GM19099 (cell line): ENCODE results near the gene CEP112.

Source experiments
- POLR2A ChIP-seq: IDR thresholded peaks from 3 replicates; pipeline ENCODE4 v1.6.1; 2011; ENCODE audit warnings: low read depth; ENCODE audit not compliant: insufficient read length; ENCODE audit errors: extremely low read depth

The CEP112 gene

DNA sequence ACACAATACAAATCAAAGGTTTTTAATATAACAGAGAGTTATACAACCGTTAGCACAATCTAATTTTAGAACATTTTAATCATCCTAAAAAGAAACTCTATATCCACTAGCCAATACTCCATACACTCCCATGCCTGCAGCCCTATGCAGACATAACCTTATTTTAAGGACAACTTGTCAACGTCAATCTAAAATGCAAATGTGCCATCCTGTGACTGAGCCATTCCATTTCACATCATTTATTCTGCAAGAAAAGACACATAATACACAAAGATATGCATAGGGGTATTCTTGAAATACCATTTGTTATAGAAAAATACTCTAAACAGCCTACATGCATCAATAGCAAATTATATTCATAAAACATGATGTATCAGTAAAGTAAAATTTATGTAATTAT lies 106.7 kb downstream of the CEP112 start:
- no peak for TF ChIP-seq POLR2A

DNA sequence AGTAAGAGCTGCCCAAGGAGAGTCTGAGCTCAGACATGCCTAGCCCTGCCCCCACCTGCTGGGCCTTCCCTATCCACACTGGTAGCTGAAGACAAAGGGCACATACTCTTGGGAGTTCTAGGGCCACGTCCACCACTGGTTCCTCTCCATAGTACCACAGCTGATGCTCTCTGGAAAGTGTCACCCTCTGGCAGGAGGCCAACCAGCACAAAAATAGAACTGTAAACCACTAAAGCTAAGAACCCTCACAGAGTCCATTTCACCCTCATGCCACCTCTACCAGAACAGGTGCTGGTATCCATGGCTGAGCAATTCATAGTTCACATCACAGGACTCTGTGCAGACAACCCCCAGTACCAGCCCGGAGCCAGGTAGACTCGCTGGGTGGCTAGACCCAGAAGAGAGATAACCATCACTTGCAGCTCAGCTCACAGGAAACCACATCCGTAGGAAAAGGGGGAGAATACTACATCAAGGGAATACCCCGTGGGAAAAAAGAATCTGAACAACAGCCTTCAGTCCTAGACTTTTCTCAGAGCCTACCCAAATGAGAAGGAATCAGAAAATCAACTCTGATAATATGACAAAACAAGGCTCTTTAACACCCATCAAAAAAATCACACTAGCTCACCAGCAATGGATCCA lies 115.3 kb downstream of the CEP112 start:
- no peak for TF ChIP-seq POLR2A

DNA sequence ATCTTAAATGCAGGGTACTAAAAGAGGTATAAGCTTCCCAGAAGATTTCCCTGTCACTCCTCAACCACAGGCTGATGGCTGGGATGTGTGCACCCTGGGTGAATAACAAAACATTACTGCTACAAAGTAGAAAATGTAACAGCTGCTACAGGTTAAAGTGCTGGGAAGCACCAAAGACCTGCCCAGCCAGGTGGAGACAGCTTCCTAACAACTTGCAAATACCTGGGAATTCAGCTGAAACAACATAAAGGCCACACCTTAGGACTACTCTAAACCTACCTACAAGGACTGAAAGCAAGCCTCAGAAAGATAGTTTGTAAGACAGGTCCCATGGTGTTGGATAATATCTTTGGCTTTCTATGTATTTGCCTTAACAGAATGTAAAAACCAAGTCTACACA lies 118.5 kb downstream of the CEP112 start:
- TF ChIP-seq POLR2A, result no peak

- no peak for TF ChIP-seq POLR2A
Observed at GRCh38 chr17:66063686-66064085, 128.2 kb downstream of the CEP112 start.

- TF ChIP-seq POLR2A, result no peak
Observed at GRCh38 chr17:66056148-66056547, 135.8 kb downstream of the CEP112 start.

DNA sequence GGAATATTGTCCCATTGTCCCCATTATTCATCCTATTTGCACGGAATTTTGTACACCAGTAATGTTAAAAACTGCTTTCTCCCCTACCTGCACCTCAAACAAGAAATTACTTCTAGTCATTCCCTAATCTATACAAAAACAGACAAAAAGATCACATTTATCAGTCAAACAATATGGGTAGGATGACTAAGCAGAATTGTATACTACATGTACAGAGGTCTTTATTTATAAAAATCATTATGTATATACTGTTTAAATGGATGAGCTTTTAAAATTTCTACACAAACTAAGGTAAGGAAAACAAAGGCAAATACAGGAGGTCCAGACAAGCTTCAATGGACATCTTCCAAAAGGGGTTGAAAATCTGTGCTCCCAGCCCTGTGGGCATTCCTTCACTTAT lies 137.7 kb downstream of the CEP112 start:
- TF ChIP-seq POLR2A, result no peak

DNA sequence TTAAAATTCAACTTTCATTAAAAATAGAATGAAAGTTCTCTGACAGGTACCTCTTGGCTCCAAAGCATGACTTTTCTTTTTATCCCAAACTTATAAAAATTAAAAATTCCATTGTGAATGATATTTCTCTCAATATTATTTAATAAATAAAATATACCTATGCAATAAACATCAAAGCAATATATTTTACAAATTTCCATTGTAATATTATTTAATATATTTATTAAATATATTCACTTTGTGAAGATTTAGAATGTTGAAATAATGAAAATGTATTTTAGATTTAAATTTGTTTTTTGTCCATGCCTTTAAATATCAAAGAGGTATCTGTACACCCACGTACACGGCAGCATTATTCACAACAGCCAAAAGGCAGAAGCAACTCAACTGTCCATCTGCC lies 147.8 kb downstream of the CEP112 start:
- no peak for TF ChIP-seq POLR2A

- no peak for TF ChIP-seq POLR2A
Observed at GRCh38 chr17:66043419-66043818, 148.5 kb downstream of the CEP112 start.

DNA sequence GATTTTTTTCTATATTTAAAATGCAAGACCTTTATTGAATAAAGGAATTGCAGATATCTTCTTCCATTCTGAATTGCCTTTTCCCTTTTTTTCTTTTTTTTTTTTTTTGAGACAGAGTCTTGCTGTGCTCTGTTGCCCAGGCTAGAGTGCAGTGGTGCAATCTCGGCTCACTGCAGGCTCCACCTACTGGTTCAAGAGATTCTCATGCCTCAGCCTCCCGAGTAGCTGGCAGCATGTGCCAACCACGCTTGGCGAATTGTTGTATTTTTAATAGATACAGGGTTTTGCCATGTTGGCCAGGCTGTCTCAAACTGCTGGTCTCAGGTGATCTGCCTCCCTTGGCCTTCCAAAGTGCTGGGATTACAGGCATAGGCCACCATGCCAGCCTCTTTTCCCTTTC lies 151.5 kb downstream of the CEP112 start:
- TF ChIP-seq POLR2A, result no peak

- TF ChIP-seq POLR2A, result no peak
Observed at GRCh38 chr17:66038125-66038524, 153.8 kb downstream of the CEP112 start.

DNA sequence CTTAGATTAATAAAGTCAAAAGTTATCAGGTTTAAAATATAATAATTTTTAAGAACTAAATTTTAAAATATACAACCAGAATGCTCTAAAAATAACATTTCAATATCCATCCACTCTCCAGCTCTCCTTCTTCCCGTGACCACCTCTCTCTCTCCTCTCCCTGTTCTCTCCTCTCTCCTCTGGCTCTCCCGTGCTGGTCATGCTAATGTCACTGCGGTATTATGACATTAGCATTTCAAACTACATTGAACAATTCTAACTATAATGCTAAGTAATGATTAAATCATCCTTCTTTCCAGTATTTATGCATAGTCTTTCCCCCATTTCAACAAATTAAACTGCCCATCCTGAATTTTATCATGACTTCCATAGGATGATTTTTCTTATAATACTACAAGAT lies 154.7 kb downstream of the CEP112 start:
- TF ChIP-seq POLR2A, result no peak

DNA sequence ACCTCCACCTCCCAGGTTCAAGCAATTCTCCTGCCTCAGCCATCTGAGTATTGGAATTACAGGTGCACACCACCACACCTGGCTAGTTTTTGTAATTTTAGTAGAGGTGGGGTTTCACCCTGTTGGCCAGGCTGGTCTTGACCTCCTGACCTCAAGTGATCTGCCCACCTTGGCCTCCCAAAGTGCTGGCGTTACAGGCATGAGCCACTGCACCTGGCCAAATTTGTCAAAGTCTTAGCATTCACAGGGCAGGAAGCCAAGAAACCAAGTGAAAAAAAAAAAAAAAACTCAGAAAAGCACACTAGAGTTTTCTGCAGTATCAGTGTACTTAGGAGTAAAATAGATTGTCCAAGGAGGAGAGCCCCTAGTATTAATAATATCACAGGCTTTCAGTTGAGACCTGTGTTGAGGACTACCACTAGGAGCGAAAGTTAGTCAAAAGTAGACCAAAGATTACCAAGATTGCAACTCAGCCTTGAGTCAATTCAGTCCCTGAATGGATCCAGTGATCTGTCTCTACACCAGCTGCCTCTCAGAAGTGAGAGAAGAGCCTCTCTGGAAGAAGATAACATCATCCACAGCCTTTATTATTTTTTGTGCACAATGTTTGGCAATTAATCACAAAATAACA lies 159.7 kb downstream of the CEP112 start:
- no peak for TF ChIP-seq POLR2A

- no peak for TF ChIP-seq POLR2A
Observed at GRCh38 chr17:66025551-66025950, 166.4 kb downstream of the CEP112 start.

DNA sequence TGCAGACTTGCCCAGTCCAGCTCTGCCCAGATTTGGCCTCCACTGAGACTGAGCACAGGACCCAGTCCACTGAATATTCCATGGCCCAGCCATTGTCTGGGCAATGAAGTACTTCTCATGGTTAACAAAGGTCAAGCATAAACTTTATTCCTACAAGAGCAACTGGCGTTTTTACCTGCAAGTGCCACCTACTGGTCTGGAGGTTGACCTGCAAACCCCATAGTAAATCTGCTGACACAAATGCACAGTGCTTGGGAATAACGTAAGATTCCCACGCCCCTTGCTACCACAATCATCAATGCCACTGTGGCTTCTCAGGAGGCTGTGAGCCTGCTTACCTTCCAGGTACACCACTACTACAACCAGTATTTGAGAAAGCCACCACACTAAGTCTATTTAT lies 170.2 kb downstream of the CEP112 start:
- TF ChIP-seq POLR2A, result no peak

GRCh38 chr17:66018786-66019185 lies 173.1 kb downstream of the CEP112 start:
- no peak for TF ChIP-seq POLR2A

- TF ChIP-seq POLR2A, result no peak
Observed at GRCh38 chr17:66016231-66016630, 175.7 kb downstream of the CEP112 start.

- TF ChIP-seq POLR2A, result no peak
Observed at GRCh38 chr17:66008680-66009079, 183.3 kb downstream of the CEP112 start.
